Heart left ventricle (tissue), 16 donors: ENCODE results near the gene UBE2H. TPM values are rescaled to one million over a fixed set of nuclear protein-coding genes. Genes with fewer than 3 reads are reported as not detected.

ENCODE experiments used
- ATAC-seq, 4 donors: fragments of 200-7000 bp; cut with Tn5 transposase; one replicate each; pipeline ENCODE4 v1.9.1; 2020 to 2022; ENCODE audit warnings: moderate library complexity in 4 of 4, mild to moderate bottlenecking in 3 of 4, moderate number of reproducible peaks in 1 of 4
- DNase-seq, 5 donors: peaks; one replicate each; pipeline ENCODE4 v3.0.0-alpha.2; 2020
- H3K27ac ChIP-seq, 12 donors: fragments of 200-600 bp; sonication (generic) in 4 of 12; one replicate each; pipeline versions ENCODE4 v1.5.0 to v1.8.0; 2016 to 2022; ENCODE audit warnings: mild to moderate bottlenecking in 2 of 12
- H3K27me3 ChIP-seq, 9 donors: fragments of 200-600 bp; sonication (generic) in 2 of 9; one replicate each; pipeline versions ENCODE4 v1.5.1 to v1.8.0; 2016 to 2022; ENCODE audit warnings: mild to moderate bottlenecking in 3 of 9
- H3K36me3 ChIP-seq, 9 donors: fragments of 200-600 bp; sonication (generic) in 2 of 9; one replicate each; pipeline versions ENCODE4 v1.5.0 to v1.8.0; 2018 to 2022; ENCODE audit warnings: mild to moderate bottlenecking in 2 of 9
- H3K4me1 ChIP-seq, 12 donors: fragments of 200-600 bp; sonication (generic) in 4 of 12; one replicate each; pipeline versions ENCODE4 v1.5.0 to v1.8.0; 2016 to 2022; ENCODE audit warnings: mild to moderate bottlenecking in 3 of 12
- H3K4me3 ChIP-seq, 12 donors: fragments of 200-600 bp; sonication (generic) in 4 of 12; one replicate each; pipeline versions ENCODE4 v1.5.0 to v1.8.0; 2017 to 2022; ENCODE audit warnings: mild to moderate bottlenecking in 9 of 12, moderate library complexity in 4 of 12
- H3K9me3 ChIP-seq, 12 donors: fragments of 200-600 bp; sonication (generic) in 4 of 12; one replicate each; pipeline versions ENCODE4 v1.5.0 to v1.8.0; 2016 to 2022; ENCODE audit warnings: mild to moderate bottlenecking in 1 of 12
- CTCF ChIP-seq, 12 donors: fragments of 200-600 bp; sonication (generic) in 4 of 12; IDR thresholded peaks; one replicate each; pipeline versions ENCODE4 v1.5.0 to v1.8.0; 2018 to 2022; ENCODE audit warnings: antibody characterized with exemption in 12 of 12, mild to moderate bottlenecking in 5 of 12
- POLR2A ChIP-seq, 2 donors: fragments of 450-650 bp; IDR thresholded peaks; one replicate each; pipeline ENCODE4 v1.6.1; 2017; ENCODE audit warnings: antibody characterized with exemption in 2 of 2, mild to moderate bottlenecking in 2 of 2, moderate library complexity in 2 of 2
- WGBS, 4 donors: extraction: QIAGEN DNeasy Blood & Tissue Kit in 2 of 4; methylation state at CpG; one replicate each; pipeline versions ENCODE4 v1.1.5 to v1.1.7; 2013 to 2018; 5-methylcytosine and 5-hydroxymethylcytosine counted together
- intact Hi-C, 10 donors: fragments of 100-400 bp; cut with DNase I; formaldehyde crosslinking; loops; one replicate each; pipeline versions ENCODE4 v1.11.1 to v1.14.2; 2022
- polyA plus RNA-seq, 2 donors: library from polyadenylated mRNA; stranded (reverse); fragments of 200-250 nt; gene quantifications; one replicate each; pipeline ENCODE4 v1.2.3, GENCODE V29; 2013
- total RNA-seq, 9 donors: library from RNA; depleted of rRNA in 2 of 9; stranded (reverse); fragments of >200 nt in 2 of 9; fragmentation: NEBNext Ultra II Directional in 3 of 9; extraction: Animal tissue kit (Norgen Biotek cat#: 25700) in 3 of 9; gene quantifications; one replicate each; pipeline versions ENCODE4 v1.1.0 to v1.2.4, GENCODE V29; 2016 to 2023
- donor health status: ischemic (EF 13 %, LVEDD 7.1; RV severe dilation, severe dysfunction).
- donor health status: healthy with polysubstance abuse.
- donor health status: DM: no; HTN: yes; CAD: no.
- donor health status: DM: no; HTN: no; CAD: no.
- donor health status: ischemic (EF 25% LVEDD 6.9; RV normal size, moderate dysfunction).
- donor health status: ischemic (EF 25% LVEDD 5.7; RV mildly dilated, moderate dysfunction).
- donor health status: healthy.
- donor health status: DM: yes; HTN: yes; CAD: no.
- donor health status: ischemic (EF 35%, LVEDD 5.7; RV mildly dilated, moderate dysfunction).
- donor health status: nonischemic (EF 11% LVEDD 7.7; RV severe dilation, severe dysfunction).
- donor health status: DM: yes; HTN: yes; CAD: no.
- donor health status: PGD.
- donor health status: ischemic (EF 29% LVEDD 5.4; RV normal size, mild dysfunction).
- donor health status: nonischemic (EF 23%, LVEDD 6.1; RV moderate dilation, normal function).

Gene UBE2H
- total and polyA plus RNA-seq, 11 donors, result 46.5 to 219 (median 112) TPM

- TF ChIP-seq CTCF (IDR thresholded peaks at IDR 0.05) (no peak), POLR2A (IDR thresholded peaks at IDR 0.05) (no peak)
- no peak for DNase-seq
- H3K4me1 ChIP-seq, result peaks cover 0 to 24% (median 12%) of the 10 kb centered on the region in 12 donors
- H3K36me3 ChIP-seq, result no peaks in the 10 kb centered on the region
- no peak overlapping the region for H3K4me3 ChIP-seq
- H3K9me3 ChIP-seq, result peaks cover 0 to 11% (median 0%) of the 10 kb centered on the region in 12 donors
- H3K27me3 ChIP-seq, result no peaks in the 10 kb centered on the region
- intact Hi-C loops, result loop anchor here in 5 of 10 donors (5.0 to 10.0 kb wide), 5 partner anchors 87 to 607 kb away; no protein-coding TSS in a partner anchor
- ATAC-seq, result no peak
- H3K27ac ChIP-seq, result no peak overlapping the region
- 55 to 70% (median 64%) methylated on average over 2 of the region's 2 CpGs for WGBS, 4 donors
These were observed 131.3 kb downstream of the UBE2H start for GRCh38 chr7:129821476-129821875.

- DNase-seq, result no peak
- Histone ChIP-seq H3K27me3 (no peaks in the 10 kb centered on the region), H3K27ac (no peak overlapping the region), H3K4me3 (no peak overlapping the region), H3K4me1 (peaks cover 0 to 5% (median 0%) of the 10 kb centered on the region in 12 donors), H3K36me3 (no peaks in the 10 kb centered on the region), H3K9me3 (peaks cover 0 to 13% (median 0%) of the 10 kb centered on the region in 12 donors)
- WGBS, 4 donors, result 94 to 97% (median 97%) methylated on average over 3 of the region's 3 CpGs
- no peak for TF ChIP-seq POLR2A (IDR thresholded peaks at IDR 0.05)
- no peak for TF ChIP-seq CTCF (IDR thresholded peaks at IDR 0.05)
- intact Hi-C loops, result loop anchor here in 1 of 10 donors (10.0 kb wide), 1 partner anchor 442 kb away; no protein-coding TSS in a partner anchor
- no peak for ATAC-seq
These were observed 136.0 kb downstream of the UBE2H start for GRCh38 chr7:129816742-129817141.

DNA sequence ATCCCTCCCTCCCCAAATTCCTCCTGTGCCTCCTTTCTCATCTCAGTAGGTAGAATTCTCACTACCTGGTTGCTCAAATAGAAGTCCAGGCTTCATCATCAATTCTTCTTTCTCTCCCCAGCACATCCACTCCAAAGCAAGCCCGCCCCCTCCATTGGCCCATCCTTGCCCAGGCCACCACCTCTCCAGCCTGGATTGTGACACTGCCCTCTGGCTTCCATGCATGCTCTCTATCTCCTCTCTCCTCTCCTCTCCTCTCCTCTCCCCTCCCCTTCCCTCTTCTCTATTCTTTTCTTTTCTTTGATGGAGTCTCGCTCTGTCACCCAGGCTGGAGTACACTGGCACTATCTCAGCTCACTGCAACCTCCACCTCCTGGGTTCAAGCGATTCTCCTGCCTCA lies 144.9 kb downstream of the UBE2H start:
- DNase-seq, result no peak
- Histone ChIP-seq H3K27ac (no peak overlapping the region), H3K4me3 (no peak overlapping the region), H3K27me3 (no peaks in the 10 kb centered on the region), H3K36me3 (no peaks in the 10 kb centered on the region), H3K4me1 (peaks cover 0 to 8% (median 0%) of the 10 kb centered on the region in 12 donors), H3K9me3 (no peaks in the 10 kb centered on the region)
- no peak for TF ChIP-seq POLR2A (IDR thresholded peaks at IDR 0.05)
- TF ChIP-seq CTCF (IDR thresholded peaks at IDR 0.05), result no peak
- ATAC-seq, result no peak
- WGBS, 4 donors, result 87 to 95% (median 91%) methylated on average over 3 of the region's 3 CpGs
- intact Hi-C loops, result no loop called here

- ATAC-seq, result peak; percentile 61 to 90 (median 82)
- no peaks in the 10 kb centered on the region for H3K36me3 ChIP-seq
- no peak for TF ChIP-seq POLR2A (IDR thresholded peaks at IDR 0.05)
- no peak for TF ChIP-seq CTCF (IDR thresholded peaks at IDR 0.05)
- H3K4me1 ChIP-seq, result peaks cover 0 to 8% (median 0%) of the 10 kb centered on the region in 12 donors
- H3K27ac ChIP-seq, result no peak overlapping the region
- 49 to 53% (median 51%) methylated on average over 9 to 11 of the region's 11 CpGs for WGBS, 4 donors
- H3K9me3 ChIP-seq, result no peaks in the 10 kb centered on the region
- no peaks in the 10 kb centered on the region for H3K27me3 ChIP-seq
- DNase-seq, result peak in 3 of 5 donors; percentile 35 to 73 (median 43)
- intact Hi-C loops, result no loop called here
- H3K4me3 ChIP-seq, result no peak overlapping the region
These were observed 147.7 kb downstream of the UBE2H start for GRCh38 chr7:129804890-129805719.
